Mesendoderm (in vitro differentiated cells): ENCODE data around the gene C2orf81.
"Not testable (repeated sequence)": the region's sequence is repeated elsewhere in the genome, so short reads cannot be mapped to it uniquely, and the experiment has no call there.

Experiments used
- DNase-seq: peaks from one replicate; pipeline ENCODE4 v3.0.0; 2013
- H2AK5ac ChIP-seq: 2 replicates; pipeline ENCODE4 v1.6.1; 2013; ENCODE audit warnings: low read length, inconsistent platforms
- H2BK120ac ChIP-seq: 2 replicates; pipeline ENCODE4 v1.6.1; 2013; ENCODE audit warnings: low read depth, mild to moderate bottlenecking, low read length, moderate library complexity, mixed read lengths
- H2BK15ac ChIP-seq: replicated peaks from 2 replicates; pipeline ENCODE4 v1.6.1; 2013; ENCODE audit warnings: low read depth, mild to moderate bottlenecking, moderate library complexity
- H2BK5ac ChIP-seq: 2 replicates; pipeline ENCODE4 v1.6.1; 2013; ENCODE audit warnings: low read length, inconsistent platforms
- H3K18ac ChIP-seq: 2 replicates; pipeline ENCODE4 v1.6.1; 2013; ENCODE audit warnings: mild to moderate bottlenecking, low read length, mixed read lengths
- H3K23ac ChIP-seq: one replicate; pipeline ENCODE4 v1.6.1; 2013; ENCODE audit warnings: low read length
- H3K27ac ChIP-seq: 2 replicates; pipeline ENCODE4 v1.5.1; 2013; ENCODE audit warnings: low read depth, mild to moderate bottlenecking, inconsistent platforms, low read length, moderate library complexity
- H3K27me3 ChIP-seq: 2 replicates; pipeline ENCODE4 v1.6.1; 2013; ENCODE audit warnings: low read length, control low read depth, mild to moderate bottlenecking, inconsistent platforms; ENCODE audit not compliant: insufficient read depth, poor library complexity
- H3K36me3 ChIP-seq: 2 replicates; pipeline ENCODE4 v1.6.1; 2013; ENCODE audit warnings: low read length, inconsistent platforms; ENCODE audit not compliant: control insufficient read depth, insufficient read depth
- H3K4ac ChIP-seq: one replicate; pipeline ENCODE4 v1.6.1; 2013; ENCODE audit warnings: low read depth, mild to moderate bottlenecking, low read length, moderate library complexity
- H3K4me1 ChIP-seq: 2 replicates; pipeline ENCODE4 v1.6.1; 2013; ENCODE audit warnings: low read depth, low read length, inconsistent platforms; ENCODE audit not compliant: control insufficient read depth
- H3K4me2 ChIP-seq: 2 replicates; pipeline ENCODE4 v1.6.1; 2013; ENCODE audit warnings: low read length
- H3K4me3 ChIP-seq: 2 replicates; pipeline ENCODE4 v1.5.1; 2013; ENCODE audit warnings: mild to moderate bottlenecking, low read length
- H3K56ac ChIP-seq: one replicate; pipeline ENCODE4 v1.6.1; 2013; ENCODE audit warnings: low read length
- H3K79me1 ChIP-seq: 2 replicates; pipeline ENCODE4 v1.6.1; 2013; ENCODE audit warnings: low read length, inconsistent platforms
- H3K79me2 ChIP-seq: 2 replicates; pipeline ENCODE4 v1.6.1; 2013; ENCODE audit warnings: mild to moderate bottlenecking, low read length; ENCODE audit not compliant: control insufficient read depth, insufficient read depth
- H3K9ac ChIP-seq: 2 replicates; pipeline ENCODE4 v1.6.1; 2013; ENCODE audit warnings: low read length, inconsistent platforms
- H4K5ac ChIP-seq: one replicate; pipeline ENCODE4 v1.6.1; 2013; ENCODE audit warnings: low read length
- H4K8ac ChIP-seq: one replicate; pipeline ENCODE4 v1.6.1; 2013; ENCODE audit warnings: low read depth, mild to moderate bottlenecking, control low read depth, low read length, moderate library complexity
- WGBS: extraction: QIAGEN DNeasy Blood & Tissue Kit; methylation state at CpG from one replicate; pipeline ENCODE4 v1.1.7; 2013; ENCODE audit warnings: low lambda C conversion rate, missing lambda C conversion rate; ENCODE audit not compliant: insufficient coverage; ENCODE audit errors: extremely low coverage; 5-methylcytosine and 5-hydroxymethylcytosine counted together

C2orf81 gene

GRCh38 chr2:74420443-74421103 is 846 bp downstream of the C2orf81 start:
- H3K9ac ChIP-seq, H3K79me1 ChIP-seq, H4K5ac ChIP-seq, H3K27ac ChIP-seq, H3K36me3 ChIP-seq, H3K4me2 ChIP-seq, H3K79me2 ChIP-seq, H3K4ac ChIP-seq, H2AK5ac ChIP-seq, H3K18ac ChIP-seq, H3K4me3 ChIP-seq, H2BK120ac ChIP-seq, H3K27me3 ChIP-seq, H2BK15ac ChIP-seq, H3K23ac ChIP-seq, H2BK5ac ChIP-seq, H3K4me1 ChIP-seq, DNase-seq, H3K56ac ChIP-seq, H4K8ac ChIP-seq: not testable (repeated sequence)
- WGBS = no CpG with 5 or more reads among the region's 19 CpGs

GRCh38 chr2:74420006-74420405 is 1.4 kb downstream of the C2orf81 start:
- H3K9ac ChIP-seq = no peak overlapping the region
- H4K8ac ChIP-seq = no peak overlapping the region
- H3K4ac ChIP-seq = no peak overlapping the region
- H3K27ac ChIP-seq = no peak overlapping the region
- no peak overlapping the region for H3K18ac ChIP-seq
- H3K36me3 ChIP-seq = no peaks in the 10 kb centered on the region
- no peak overlapping the region for H3K23ac ChIP-seq
- no peaks in the 10 kb centered on the region for H3K27me3 ChIP-seq
- no peak overlapping the region for H3K56ac ChIP-seq
- DNase-seq = no peak
- H3K79me1 ChIP-seq = no peaks in the 10 kb centered on the region
- no peak overlapping the region for H4K5ac ChIP-seq
- no peak overlapping the region for H3K4me2 ChIP-seq
- H2BK5ac ChIP-seq = no peak overlapping the region
- no peaks in the 10 kb centered on the region for H3K79me2 ChIP-seq
- WGBS = no CpG with 5 or more reads among the region's 2 CpGs
- H3K4me3 ChIP-seq = no peak overlapping the region
- no peak overlapping the region for H2BK15ac ChIP-seq
- H3K4me1 ChIP-seq = no peaks in the 10 kb centered on the region
- H2AK5ac ChIP-seq = no peak overlapping the region
- H2BK120ac ChIP-seq = no peak overlapping the region

DNA sequence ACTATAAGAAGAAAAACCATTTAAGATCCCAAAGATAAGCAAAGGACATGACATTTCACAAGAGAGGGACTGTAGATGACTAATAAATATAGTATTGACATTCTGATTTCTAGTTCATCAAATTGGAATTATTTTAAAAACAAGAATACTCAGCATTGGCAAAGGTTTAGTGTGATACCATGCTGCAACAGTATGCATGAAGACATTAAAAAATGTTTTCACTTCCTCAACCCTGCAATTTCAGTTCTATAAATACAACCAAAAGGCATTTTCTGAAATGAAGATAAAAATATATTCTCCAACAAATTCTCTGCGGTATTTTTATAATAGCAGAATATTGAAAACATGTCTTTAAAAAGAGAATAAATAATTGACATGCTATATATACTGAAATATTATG is 2.1 kb downstream of the C2orf81 start:
- Histone ChIP-seq H4K8ac (no peak overlapping the region), H2BK120ac (no peak overlapping the region), H3K4me3 (no peak overlapping the region), H3K36me3 (no peaks in the 10 kb centered on the region), H3K23ac (no peak overlapping the region), H3K18ac (no peak overlapping the region), H2BK15ac (no peak overlapping the region), H3K4me2 (no peak overlapping the region), H2BK5ac (no peak overlapping the region), H3K56ac (no peak overlapping the region), H3K27me3 (no peaks in the 10 kb centered on the region), H3K79me2 (no peaks in the 10 kb centered on the region), H4K5ac (no peak overlapping the region), H3K27ac (no peak overlapping the region), H2AK5ac (no peak overlapping the region), H3K9ac (no peak overlapping the region), H3K4ac (no peak overlapping the region), H3K79me1 (no peaks in the 10 kb centered on the region), H3K4me1 (no peaks in the 10 kb centered on the region)
- no CpG with 5 or more reads among the region's 1 CpG for WGBS
- DNase-seq = no peak

- WGBS = no CpG with 5 or more reads among the region's 27 CpGs
- no peaks in the 10 kb centered on the region for H3K79me1 ChIP-seq
- H4K5ac ChIP-seq = no peak overlapping the region
- H3K4me2 ChIP-seq = no peak overlapping the region
- H2BK120ac ChIP-seq = no peak overlapping the region
- no peak overlapping the region for H3K4ac ChIP-seq
- DNase-seq = no peak
- no peak overlapping the region for H3K27ac ChIP-seq
- no peak overlapping the region for H3K4me3 ChIP-seq
- no peak overlapping the region for H2AK5ac ChIP-seq
- H2BK15ac ChIP-seq = no peak overlapping the region
- no peak overlapping the region for H3K9ac ChIP-seq
- H3K79me2 ChIP-seq = no peaks in the 10 kb centered on the region
- H2BK5ac ChIP-seq = no peak overlapping the region
- H3K18ac ChIP-seq = no peak overlapping the region
- H3K56ac ChIP-seq = no peak overlapping the region
- H3K27me3 ChIP-seq = no peaks in the 10 kb centered on the region
- no peaks in the 10 kb centered on the region for H3K36me3 ChIP-seq
- no peaks in the 10 kb centered on the region for H3K4me1 ChIP-seq
- H3K23ac ChIP-seq = no peak overlapping the region
- no peak overlapping the region for H4K8ac ChIP-seq
These were observed 3.1 kb downstream of the C2orf81 start for GRCh38 chr2:74418312-74418711.

DNA sequence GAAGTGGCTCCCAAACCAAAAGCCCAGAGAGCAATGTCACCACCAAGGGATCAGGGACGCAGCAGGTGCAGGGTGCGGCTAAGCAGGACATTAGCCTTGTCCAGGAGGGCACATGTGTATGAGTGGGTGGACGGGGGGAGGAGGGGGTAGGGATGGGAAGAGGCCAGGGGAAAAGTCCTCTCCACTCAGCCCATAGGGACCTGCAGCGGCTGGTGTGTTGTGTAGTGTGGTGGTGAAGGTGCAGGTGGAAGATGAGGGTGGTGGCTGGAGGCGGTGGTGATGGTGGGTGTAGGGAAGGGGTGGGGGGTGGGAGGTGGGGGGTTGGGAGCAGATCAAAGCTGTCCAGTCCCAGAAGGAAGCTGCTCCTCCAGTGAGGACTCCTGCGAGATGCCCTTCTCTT is 3.7 kb downstream of the C2orf81 start:
- Histone ChIP-seq H2AK5ac (no peak overlapping the region), H3K4me1 (no peaks in the 10 kb centered on the region), H3K56ac (no peak overlapping the region), H2BK15ac (no peak overlapping the region), H3K36me3 (no peaks in the 10 kb centered on the region), H3K4me3 (no peak overlapping the region), H3K4me2 (no peak overlapping the region), H2BK120ac (no peak overlapping the region), H3K79me2 (no peaks in the 10 kb centered on the region), H3K27me3 (no peaks in the 10 kb centered on the region), H3K27ac (no peak overlapping the region), H2BK5ac (no peak overlapping the region), H3K79me1 (no peaks in the 10 kb centered on the region), H3K9ac (no peak overlapping the region), H3K4ac (no peak overlapping the region), H4K8ac (no peak overlapping the region), H3K18ac (no peak overlapping the region), H3K23ac (no peak overlapping the region), H4K5ac (no peak overlapping the region)
- no CpG with 5 or more reads among the region's 6 CpGs for WGBS
- no peak for DNase-seq

GRCh38 chr2:74417197-74417596 is 4.2 kb downstream of the C2orf81 start:
- Histone ChIP-seq H3K9ac (no peak overlapping the region), H3K36me3 (no peaks in the 10 kb centered on the region), H2BK120ac (no peak overlapping the region), H3K4me3 (no peak overlapping the region), H3K4me2 (no peak overlapping the region), H3K18ac (no peak overlapping the region), H2AK5ac (no peak overlapping the region), H3K23ac (no peak overlapping the region), H2BK5ac (no peak overlapping the region), H3K27me3 (no peaks in the 10 kb centered on the region), H3K4ac (no peak overlapping the region), H3K4me1 (no peaks in the 10 kb centered on the region), H4K5ac (no peak overlapping the region), H4K8ac (no peak overlapping the region), H3K56ac (no peak overlapping the region), H3K79me2 (no peaks in the 10 kb centered on the region), H3K79me1 (no peaks in the 10 kb centered on the region), H2BK15ac (no peak overlapping the region), H3K27ac (no peak overlapping the region)
- no peak for DNase-seq
- no CpG with 5 or more reads among the region's 3 CpGs for WGBS
